ENCODE measurements around the gene ATP10B.
"Not testable (repeated sequence)": the region's sequence is repeated elsewhere in the genome, so short reads cannot be mapped to it uniquely, and the experiment has no call there.

The ATP10B gene

GRCh38 chr5:160824301-160825001, 27.6 kb downstream of the ATP10B start:
- DNase-seq, result no peak

GRCh38 chr5:160812996-160813395, 39.0 kb downstream of the ATP10B start:
- not testable (repeated sequence) for DNase-seq

GRCh38 chr5:160805376-160805775, 46.6 kb downstream of the ATP10B start:
- DNase-seq, result peak; percentile 30 to 93

GRCh38 chr5:160802592-160802991, 49.4 kb downstream of the ATP10B start:
- peak in 1 of 2 experiments; percentile 19 for DNase-seq

GRCh38 chr5:160800375-160801275, 51.4 kb downstream of the ATP10B start:
- DNase-seq, result no peak

GRCh38 chr5:160799184-160799583, 52.8 kb downstream of the ATP10B start:
- no peak for DNase-seq

GRCh38 chr5:160797020-160797419, 55.0 kb downstream of the ATP10B start:
- DNase-seq, result no peak

- no peak for DNase-seq
Observed at GRCh38 chr5:160793530-160793899, 58.5 kb downstream of the ATP10B start.

GRCh38 chr5:160792732-160793529, 59.1 kb downstream of the ATP10B start:
- no peak for DNase-seq

- no peak for DNase-seq
Observed at GRCh38 chr5:160792281-160792680, 59.7 kb downstream of the ATP10B start.

- DNase-seq, result no peak
Observed at GRCh38 chr5:160789219-160789859, 62.7 kb downstream of the ATP10B start.

GRCh38 chr5:160788102-160788660, 63.8 kb downstream of the ATP10B start:
- no peak for DNase-seq

GRCh38 chr5:160787240-160787639, 64.8 kb downstream of the ATP10B start:
- no peak for DNase-seq

- DNase-seq, result no peak
Observed at GRCh38 chr5:160774666-160775315, 77.2 kb downstream of the ATP10B start.

GRCh38 chr5:160773646-160774410, 78.2 kb downstream of the ATP10B start:
- DNase-seq, result no peak

GRCh38 chr5:160772854-160773253, 79.2 kb downstream of the ATP10B start:
- DNase-seq, result no peak

GRCh38 chr5:160770718-160771117, 81.3 kb downstream of the ATP10B start:
- no peak for DNase-seq

- no peak for DNase-seq
Observed at GRCh38 chr5:160769301-160769700, 82.7 kb downstream of the ATP10B start.

GRCh38 chr5:160767062-160767461, 84.9 kb downstream of the ATP10B start:
- DNase-seq, result no peak

GRCh38 chr5:160760008-160760407, 92.0 kb downstream of the ATP10B start:
- no peak for DNase-seq

- no peak for DNase-seq
Observed at GRCh38 chr5:160757194-160757593, 94.8 kb downstream of the ATP10B start.
